ENCODE results near the gene KCNH5. TPM values are rescaled to one million over a fixed set of nuclear protein-coding genes. Genes with fewer than 3 reads are reported as not detected.

Gene KCNH5
- total RNA-seq, 1 donor from 2014 or later, result 2.8 TPM

GRCh38 chr14:62734831-62735230 lies 310.4 kb downstream of the KCNH5 start:
- Mint-ChIP-seq H3K27me3 (no peaks in the 10 kb centered on the region), H3K4me1 (ENCODE audit: unreplicated experiment) (peaks cover 2% of the 10 kb centered on the region), H3K36me3 (no peaks in the 10 kb centered on the region), H3K27ac (no peak overlapping the region), H3K9me3 (peaks cover 10% of the 10 kb centered on the region), H3K4me3 (no peak overlapping the region)
- TF ChIP-seq CTCF (conservative IDR thresholded peaks at IDR 0.05), result no peak
- DNase-seq (ENCODE audit: extremely low spot score, unreplicated experiment), result no peak

DNA sequence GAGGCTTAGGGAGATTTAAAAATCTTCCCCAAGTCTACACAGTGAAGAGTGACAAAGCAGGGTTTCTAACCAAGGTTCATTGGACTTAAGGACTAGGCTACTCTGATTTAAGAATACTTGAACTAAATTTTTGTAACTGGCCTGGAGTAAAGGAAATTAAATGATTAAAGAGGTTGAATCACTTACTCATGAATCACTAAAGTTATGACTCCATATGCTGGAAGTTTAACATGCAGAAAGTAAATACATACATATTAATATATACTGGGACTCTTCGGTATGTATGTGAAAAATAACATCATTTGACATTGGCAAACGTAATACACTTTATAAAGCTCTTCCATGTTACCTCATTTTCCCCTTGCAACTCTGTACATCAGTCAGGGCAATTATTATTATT lies 322.9 kb downstream of the KCNH5 start:
- H3K36me3 Mint-ChIP-seq, result no peaks in the 10 kb centered on the region
- no peak overlapping the region for H3K4me3 Mint-ChIP-seq
- no peak for DNase-seq (ENCODE audit: extremely low spot score, unreplicated experiment)
- H3K4me1 Mint-ChIP-seq (ENCODE audit: unreplicated experiment), result no peaks in the 10 kb centered on the region
- no peaks in the 10 kb centered on the region for H3K9me3 Mint-ChIP-seq
- no peak for TF ChIP-seq CTCF (conservative IDR thresholded peaks at IDR 0.05)
- H3K27ac Mint-ChIP-seq, result no peak overlapping the region
- peaks cover 3% of the 10 kb centered on the region for H3K27me3 Mint-ChIP-seq

DNA sequence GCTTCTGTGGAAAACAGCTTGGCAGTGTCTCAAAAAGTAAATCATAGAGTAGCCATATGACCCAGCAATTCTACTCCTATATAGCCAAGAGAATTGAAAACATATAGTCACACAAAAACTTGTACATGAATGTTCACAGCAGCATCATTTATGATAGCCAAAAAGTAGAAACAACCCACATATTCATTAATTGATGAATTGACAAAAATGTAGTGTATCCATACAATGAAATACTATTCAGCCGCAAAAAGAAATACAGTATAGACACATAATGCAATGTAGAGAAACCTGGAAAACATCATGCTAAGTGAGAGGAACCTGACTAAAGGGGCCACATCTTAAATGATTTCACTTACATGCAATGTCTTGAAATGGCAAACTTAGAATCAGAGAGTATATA lies 326.6 kb downstream of the KCNH5 start:
- DNase-seq (ENCODE audit: extremely low spot score, unreplicated experiment), result no peak
- Mint-ChIP-seq H3K4me3 (no peak overlapping the region), H3K9me3 (no peaks in the 10 kb centered on the region), H3K27me3 (peaks cover 3% of the 10 kb centered on the region), H3K27ac (no peak overlapping the region), H3K4me1 (ENCODE audit: unreplicated experiment) (no peaks in the 10 kb centered on the region), H3K36me3 (no peaks in the 10 kb centered on the region)
- no peak for TF ChIP-seq CTCF (conservative IDR thresholded peaks at IDR 0.05)

DNA sequence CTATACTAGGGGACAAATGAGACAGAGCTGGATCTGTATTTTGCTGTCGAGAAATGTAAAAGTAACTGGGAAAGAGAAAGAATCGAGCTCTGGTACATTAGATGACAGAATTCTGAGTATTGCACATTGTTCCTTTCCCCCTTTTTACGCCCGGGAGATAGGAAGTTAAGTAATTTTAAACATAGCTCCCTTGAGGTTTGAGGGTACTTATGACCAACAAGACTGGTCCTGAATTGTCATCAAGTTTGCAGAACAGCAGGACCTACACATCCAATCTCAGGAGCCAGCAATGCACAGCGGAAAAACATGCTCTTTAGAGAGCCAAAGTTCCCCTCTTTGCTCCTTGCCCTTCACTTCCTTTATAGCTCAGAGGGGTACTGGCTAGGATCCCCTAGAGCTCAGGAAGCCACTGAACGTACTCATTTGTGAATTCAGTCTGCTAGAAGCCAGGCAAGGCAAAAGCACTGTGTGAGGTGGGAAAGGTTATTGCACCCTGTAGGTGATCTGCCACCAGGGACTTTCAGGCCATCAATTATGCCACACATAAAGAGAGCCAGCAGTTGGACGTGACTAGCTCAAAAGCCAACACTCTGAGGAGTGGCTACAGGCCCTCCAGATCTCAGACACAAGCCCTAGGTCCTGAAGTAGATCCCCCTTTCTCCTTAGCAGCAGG lies 333.8 kb downstream of the KCNH5 start:
- Mint-ChIP-seq H3K4me3 (no peak overlapping the region), H3K9me3 (no peaks in the 10 kb centered on the region), H3K27me3 (no peaks in the 10 kb centered on the region), H3K4me1 (ENCODE audit: unreplicated experiment) (no peaks in the 10 kb centered on the region), H3K27ac (no peak overlapping the region), H3K36me3 (no peaks in the 10 kb centered on the region)
- no peak for TF ChIP-seq CTCF (conservative IDR thresholded peaks at IDR 0.05)
- no peak for DNase-seq (ENCODE audit: extremely low spot score, unreplicated experiment)

DNA sequence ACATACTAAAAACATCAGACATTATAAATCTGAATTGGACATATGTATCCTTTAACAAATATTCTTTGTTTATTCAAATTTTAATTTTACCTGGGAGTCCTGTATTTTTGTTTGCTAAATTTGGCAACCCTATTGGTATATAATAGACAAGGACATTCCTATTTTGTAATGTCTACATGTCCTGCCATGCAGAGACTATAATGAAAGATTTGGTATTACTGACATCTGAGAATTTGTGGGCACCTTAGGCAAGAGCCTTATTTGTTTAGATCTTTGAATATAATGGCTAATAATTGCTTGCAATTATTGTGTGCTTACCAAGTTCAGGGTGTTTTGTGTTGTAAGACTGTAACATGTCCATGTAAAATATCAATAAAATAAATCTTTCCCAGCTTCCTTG lies 334.4 kb downstream of the KCNH5 start:
- no peaks in the 10 kb centered on the region for H3K9me3 Mint-ChIP-seq
- no peaks in the 10 kb centered on the region for H3K27me3 Mint-ChIP-seq
- H3K4me3 Mint-ChIP-seq, result no peak overlapping the region
- no peaks in the 10 kb centered on the region for H3K4me1 Mint-ChIP-seq (ENCODE audit: unreplicated experiment)
- no peak overlapping the region for H3K27ac Mint-ChIP-seq
- TF ChIP-seq CTCF (conservative IDR thresholded peaks at IDR 0.05), result no peak
- DNase-seq (ENCODE audit: extremely low spot score, unreplicated experiment), result no peak
- H3K36me3 Mint-ChIP-seq, result no peaks in the 10 kb centered on the region

DNA sequence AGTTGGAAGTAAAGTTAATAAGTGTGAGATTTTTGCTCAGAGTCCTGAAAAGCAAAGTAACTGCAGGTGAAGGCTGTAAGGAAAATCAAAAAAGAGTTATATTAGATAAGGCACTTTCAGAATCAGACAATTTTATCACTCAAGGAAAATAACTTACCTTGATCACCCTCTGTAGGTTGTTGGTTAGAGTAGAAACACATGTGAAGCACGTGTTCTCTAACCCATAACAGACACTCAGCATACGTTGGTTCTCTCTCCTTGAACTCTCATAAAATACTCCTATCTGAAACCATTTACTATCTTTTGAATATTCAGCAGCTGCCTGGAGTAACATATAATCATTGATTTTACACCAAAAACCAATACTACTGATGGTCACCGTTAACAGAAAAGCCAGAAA lies 335.5 kb downstream of the KCNH5 start:
- Mint-ChIP-seq H3K4me3 (no peak overlapping the region), H3K4me1 (ENCODE audit: unreplicated experiment) (no peaks in the 10 kb centered on the region), H3K27ac (no peak overlapping the region), H3K27me3 (no peaks in the 10 kb centered on the region), H3K9me3 (no peaks in the 10 kb centered on the region), H3K36me3 (no peaks in the 10 kb centered on the region)
- DNase-seq (ENCODE audit: extremely low spot score, unreplicated experiment), result no peak
- TF ChIP-seq CTCF (conservative IDR thresholded peaks at IDR 0.05), result no peak

Measured in type B pancreatic cell (in vitro differentiated cells).